CD14-positive monocyte (primary cell): ENCODE results near the gene CCDC141. TPM values are rescaled to one million over a fixed set of nuclear protein-coding genes. Genes with fewer than 3 reads are reported as not detected.

Experiments
- DNase-seq, 3 donors: peaks; one replicate each; pipeline ENCODE4 v3.0.0-alpha.2; 2011 to 2022
- H2AFZ ChIP-seq: 2 replicates; pipeline ENCODE4 v1.6.0; 2012; ENCODE audit warnings: mild to moderate bottlenecking, low read depth, low read length, inconsistent platforms; ENCODE audit not compliant: insufficient read depth, poor library complexity, severe bottlenecking
- H3K27ac ChIP-seq, 2 donors: 1 replicate in 1 of 2; 2 replicates in 1 of 2; pipeline ENCODE4 v1.5.1; 2012 to 2013; ENCODE audit warnings: low read length in 2 of 2, control low read depth in 1 of 2, inconsistent platforms in 1 of 2, low read depth in 1 of 2, mild to moderate bottlenecking in 1 of 2
- H3K27me3 ChIP-seq, 2 donors: one replicate each; pipeline versions ENCODE4 v1.6.0 to v1.6.1; 2011 to 2013; ENCODE audit warnings: low read length in 2 of 2; ENCODE audit not compliant: control insufficient read depth in 2 of 2, insufficient read depth in 2 of 2
- H3K36me3 ChIP-seq, 2 donors: replicated peaks in 1 of 2; 1 replicate in 1 of 2; 2 replicates in 1 of 2; pipeline versions ENCODE4 v1.5.1 to v1.6.1; 2012 to 2013; ENCODE audit warnings: low read length in 2 of 2, control low read depth in 1 of 2, inconsistent platforms in 1 of 2, mild to moderate bottlenecking in 1 of 2; ENCODE audit not compliant: insufficient read depth in 2 of 2, control insufficient read depth in 1 of 2
- H3K4me1 ChIP-seq, 2 donors: 1 replicate in 1 of 2; 2 replicates in 1 of 2; pipeline versions ENCODE4 v1.5.1 to v1.6.1; 2012 to 2013; ENCODE audit warnings: low read length in 2 of 2, control low read depth in 1 of 2, inconsistent platforms in 1 of 2, mild to moderate bottlenecking in 1 of 2, moderate library complexity in 1 of 2; ENCODE audit not compliant: insufficient read depth in 2 of 2, control insufficient read depth in 1 of 2
- H3K4me2 ChIP-seq: replicated peaks from 2 replicates; pipeline ENCODE3; 2012; ENCODE audit warnings: low read length, moderate library complexity, mild to moderate bottlenecking; ENCODE audit not compliant: poor library complexity, severe bottlenecking; ENCODE audit errors: extremely low read depth
- H3K4me3 ChIP-seq, 3 experiments: fragments of 200-600 bp in 1 of 3; sonication (generic) in 1 of 3; replicated peaks in 1 of 3; 1 replicate in 2 of 3; 2 replicates in 1 of 3; pipeline ENCODE4 v1.5.1; 2011 to 2013; ENCODE audit warnings: low read length in 3 of 3, mild to moderate bottlenecking in 3 of 3, control low read depth in 2 of 3, low read depth in 2 of 3, inconsistent platforms in 1 of 3, moderate library complexity in 1 of 3
- H3K79me2 ChIP-seq: 2 replicates; pipeline ENCODE4 v1.6.0; 2012; ENCODE audit warnings: mild to moderate bottlenecking, control low read depth, inconsistent platforms, low read length, moderate library complexity; ENCODE audit not compliant: insufficient read depth
- H3K9ac ChIP-seq: 2 replicates; pipeline ENCODE4 v1.6.0; 2017; ENCODE audit warnings: low read length, mild to moderate bottlenecking; ENCODE audit not compliant: insufficient read depth, poor library complexity, severe bottlenecking
- H3K9me3 ChIP-seq, 2 donors: replicated peaks in 1 of 2; 1 replicate in 1 of 2; 2 replicates in 1 of 2; pipeline versions ENCODE4 v1.5.1 to v1.6.1; 2012 to 2013; ENCODE audit warnings: low read length in 2 of 2, control low read depth in 1 of 2; ENCODE audit not compliant: control insufficient read depth in 1 of 2, insufficient read depth in 1 of 2
- H4K20me1 ChIP-seq: 2 replicates; pipeline ENCODE4 v1.6.0; 2012; ENCODE audit warnings: mild to moderate bottlenecking, low read length, control low read depth, moderate library complexity; ENCODE audit not compliant: insufficient read depth
- H3K27ac Mint-ChIP-seq, 7 donors: one replicate each; pipeline ENCODE4 v1.8.0; 2020; ENCODE audit warnings: mild to moderate bottlenecking in 7 of 7, mixed read lengths in 7 of 7, moderate library complexity in 6 of 7, inconsistent platforms in 2 of 7
- H3K27me3 Mint-ChIP-seq, 3 donors: one replicate each; pipeline ENCODE4 v1.8.0; 2021 to 2022; ENCODE audit warnings: low read depth in 3 of 3, mild to moderate bottlenecking in 3 of 3, mixed read lengths in 3 of 3, moderate library complexity in 3 of 3, inconsistent platforms in 1 of 3
- H3K36me3 Mint-ChIP-seq, 2 donors: one replicate each; pipeline ENCODE4 v1.8.0; 2020; ENCODE audit warnings: mixed read lengths in 2 of 2, inconsistent platforms in 1 of 2, mild to moderate bottlenecking in 1 of 2
- H3K4me1 Mint-ChIP-seq: one replicate; pipeline ENCODE4 v1.8.0; 2020; ENCODE audit warnings: mild to moderate bottlenecking, mixed read lengths
- H3K4me3 Mint-ChIP-seq, 2 donors: one replicate each; pipeline ENCODE4 v1.8.0; 2020; ENCODE audit warnings: mild to moderate bottlenecking in 2 of 2, mixed read lengths in 2 of 2, moderate library complexity in 1 of 2
- H3K9me3 Mint-ChIP-seq, 7 donors: one replicate each; pipeline ENCODE4 v1.8.0; 2020 to 2022; ENCODE audit warnings: mixed read lengths in 7 of 7, mild to moderate bottlenecking in 6 of 7, moderate library complexity in 6 of 7, inconsistent platforms in 2 of 7
- CTCF ChIP-seq: fragments of 200-600 bp; IDR thresholded peaks from one replicate; pipeline ENCODE4 v1.8.0; 2022; ENCODE audit warnings: antibody characterized with exemption, mild to moderate bottlenecking
- WGBS: methylation state at CpG from one replicate; pipeline ENCODE4 v1.1.5; 2013; ENCODE audit warnings: missing lambda C conversion rate; ENCODE audit not compliant: insufficient coverage; 5-methylcytosine and 5-hydroxymethylcytosine counted together
- intact Hi-C, 2 donors: fragments of 100-400 bp; cut with micrococcal nuclease; formaldehyde crosslinking; loops; one replicate each; pipeline versions ENCODE4 v1.15.0 to v1.15.1; 2023
- polyA plus RNA-seq, 3 donors: library from polyadenylated mRNA; depleted of rRNA in 1 of 3; unstranded in 2 of 3; stranded (reverse) in 1 of 3; fragments of 300-500 nt in 2 of 3; fragments of >200 nt in 1 of 3; fragmentation: Illumina TruSeq in 2 of 3; gene quantifications; 1 replicate in 2 of 3; 2 replicates in 1 of 3; pipeline ENCODE4 v1.2.3, GENCODE V29; 2012 to 2021

Gene CCDC141
- polyA plus RNA-seq, 3 donors: not detected

GRCh38 chr2:178843697-178844096, 206.2 kb downstream of the CCDC141 start:
- H2AFZ ChIP-seq: no peak overlapping the region
- no peaks in the 10 kb centered on the region for H3K4me1 ChIP-seq
- H3K9me3 ChIP-seq: no peaks in the 10 kb centered on the region
- Mint-ChIP-seq H3K27me3 (no peaks in the 10 kb centered on the region), H3K9me3 (peaks cover 0 to 5% (median 1%) of the 10 kb centered on the region in 7 donors), H3K27ac (no peak overlapping the region), H3K4me1 (no peaks in the 10 kb centered on the region), H3K4me3 (no peak overlapping the region), H3K36me3 (no peaks in the 10 kb centered on the region)
- H3K9ac ChIP-seq: no peak overlapping the region
- no peaks in the 10 kb centered on the region for H3K36me3 ChIP-seq
- H3K27me3 ChIP-seq: no peaks in the 10 kb centered on the region
- H3K4me2 ChIP-seq: no peak overlapping the region
- intact Hi-C loops: no loop called here
- WGBS: no CpG with 5 or more reads among the region's 1 CpG
- DNase-seq: no peak
- TF ChIP-seq CTCF: no peak
- no peaks in the 10 kb centered on the region for H4K20me1 ChIP-seq
- no peak overlapping the region for H3K27ac ChIP-seq
- H3K4me3 ChIP-seq: no peak overlapping the region
- no peaks in the 10 kb centered on the region for H3K79me2 ChIP-seq

- Mint-ChIP-seq H3K27me3 (no peaks in the 10 kb centered on the region), H3K4me3 (no peak overlapping the region), H3K9me3 (peaks cover 0 to 2% (median 0%) of the 10 kb centered on the region in 7 donors), H3K36me3 (no peaks in the 10 kb centered on the region), H3K27ac (no peak overlapping the region), H3K4me1 (no peaks in the 10 kb centered on the region)
- Histone ChIP-seq H3K4me1 (no peaks in the 10 kb centered on the region), H3K79me2 (no peaks in the 10 kb centered on the region), H4K20me1 (no peaks in the 10 kb centered on the region), H3K4me2 (no peak overlapping the region), H3K27me3 (no peaks in the 10 kb centered on the region), H3K9ac (no peak overlapping the region), H3K36me3 (no peaks in the 10 kb centered on the region), H3K4me3 (no peak overlapping the region), H2AFZ (no peak overlapping the region), H3K9me3 (no peaks in the 10 kb centered on the region), H3K27ac (no peak overlapping the region)
- TF ChIP-seq CTCF: no peak
- DNase-seq: no peak
- intact Hi-C loops: no loop called here
- 88% methylated on average over 4 of the region's 4 CpGs for WGBS
Measured at GRCh38 chr2:178836807-178837206, 213.1 kb downstream of the CCDC141 start.
